ENCODE data around the gene CTR9. TPM values are rescaled to one million over a fixed set of nuclear protein-coding genes. Genes with fewer than 3 reads are reported as not detected.
A peak's percentile ranks its signal among the peaks of the same experiment; 100 is the strongest.

The CTR9 gene
- total and polyA plus RNA-seq, 9 of the 15 experiments (the other 6 are each of a cell fraction or from before 2014, with no cell fraction given), result 25.4 to 79.3 (median 47.3) TPM

GRCh38 chr11:10716122-10716521, 34.9 kb upstream of the CTR9 start (continued):
- TF ChIP-seq CREB3 (tag; conservative IDR thresholded peaks at IDR 0.05; ENCODE audit: low read depth), result no peak
- TF ChIP-seq ZNF354B (CRISPR knock-in tag; IDR thresholded peaks at IDR 0.05), result no peak
- TF ChIP-seq THRAP3 (IDR thresholded peaks at IDR 0.05; ENCODE audit: borderline replicate concordance), result no peak
- TF ChIP-seq ZNF175 (CRISPR knock-in tag; IDR thresholded peaks at IDR 0.05; ENCODE audit: low read depth), result no peak
- no peak for TF ChIP-seq POLR2AphosphoS5 (IDR thresholded peaks at IDR 0.05; ENCODE audit: control insufficient read depth, insufficient read depth, low read depth, low read length)
- TF ChIP-seq CLOCK (CRISPR knock-in tag; IDR thresholded peaks at IDR 0.05; ENCODE audit: borderline replicate concordance), result no peak
- TF ChIP-seq ZNF639 (CRISPR knock-in tag; conservative IDR thresholded peaks at IDR 0.05 in 1 of 2, IDR thresholded peaks at IDR 0.05 in 1 of 2), result no peak
- no peak for TF ChIP-seq ZNF695 (CRISPR knock-in tag; IDR thresholded peaks at IDR 0.05)
- TF ChIP-seq FOXO4 (CRISPR knock-in tag; IDR thresholded peaks at IDR 0.05), result no peak
- peak; percentile 62; the same call in 1 of the 2 replicates for TF ChIP-seq NCOR1 (IDR thresholded peaks at IDR 0.05)
- TF ChIP-seq TFAP4 (CRISPR knock-in tag; IDR thresholded peaks at IDR 0.05; ENCODE audit: borderline replicate concordance), result no peak
- TF ChIP-seq HNRNPUL1 (IDR thresholded peaks at IDR 0.05; ENCODE audit: low read length), result no peak
- TF ChIP-seq USF2 (CRISPR knock-in tag; IDR thresholded peaks at IDR 0.05), result no peak
- TF ChIP-seq E2F1 (CRISPR knock-in tag; IDR thresholded peaks at IDR 0.05), result no peak
- no peak for TF ChIP-seq HNRNPK (IDR thresholded peaks at IDR 0.05; ENCODE audit: low read depth, low read length, poor library complexity, severe bottlenecking)
- no peak for TF ChIP-seq ZNF707 (CRISPR knock-in tag; conservative IDR thresholded peaks at IDR 0.05)
- TF ChIP-seq CCAR2 (IDR thresholded peaks at IDR 0.05; ENCODE audit: low read depth, low read length), result no peak
- TF ChIP-seq ZNF644 (tag; IDR thresholded peaks at IDR 0.05; ENCODE audit: low read depth), result no peak
